Breast epithelium (tissue), 4 donors: ENCODE measurements around the gene MALRD1. TPM values are rescaled to one million over a fixed set of nuclear protein-coding genes. Genes with fewer than 3 reads are reported as not detected.

Experiments used
- DNase-seq, 2 donors: peaks; one replicate each; pipeline ENCODE4 v3.0.0-alpha.2; 2019; ENCODE audit warnings: low spot score in 2 of 2
- H3K27ac ChIP-seq, 2 donors: fragments of 200-600 bp; sonication (generic) in 1 of 2; one replicate each; pipeline ENCODE4 v1.5.1; 2016 to 2019; ENCODE audit warnings: mild to moderate bottlenecking in 1 of 2
- H3K27me3 ChIP-seq, 2 donors: fragments of 200-600 bp; sonication (generic) in 1 of 2; one replicate each; pipeline versions ENCODE4 v1.5.1 to v1.6.0; 2017 to 2019; ENCODE audit warnings: control low read depth in 1 of 2, mild to moderate bottlenecking in 1 of 2
- H3K36me3 ChIP-seq: fragments of 200-600 bp; one replicate; pipeline ENCODE4 v1.5.1; 2019
- H3K4me1 ChIP-seq, 2 donors: fragments of 200-600 bp; sonication (generic); one replicate each; pipeline ENCODE4 v1.5.1; 2016 to 2019; ENCODE audit warnings: control low read depth in 1 of 2
- H3K4me3 ChIP-seq, 3 donors: fragments of 200-600 bp; sonication (generic); 1 replicate in 2 of 3; 2 replicates in 1 of 3; pipeline ENCODE4 v1.5.1; 2016 to 2019; ENCODE audit warnings: mild to moderate bottlenecking in 3 of 3, moderate library complexity in 2 of 3
- H3K9me3 ChIP-seq, 2 donors: fragments of 200-600 bp; sonication (generic) in 1 of 2; one replicate each; pipeline ENCODE4 v1.5.1; 2016 to 2019; ENCODE audit warnings: control low read depth in 1 of 2
- POLR2A ChIP-seq: fragments of 450-650 bp; IDR thresholded peaks from one replicate; pipeline ENCODE4 v1.6.1; 2016; ENCODE audit warnings: antibody characterized with exemption, mild to moderate bottlenecking, moderate library complexity
- POLR2AphosphoS5 ChIP-seq, 3 donors: sonication (generic); formaldehyde crosslinking; IDR thresholded peaks; one replicate each; pipeline ENCODE4 v1.6.1; 2017; ENCODE audit warnings: antibody characterized with exemption in 3 of 3
- intact Hi-C: fragments of 100-400 bp; cut with DNase I; formaldehyde crosslinking; loops from one replicate; pipeline ENCODE4 v1.15.1; 2023; ENCODE audit warnings: low total_unique reads
- total RNA-seq, 3 donors: library from RNA; depleted of rRNA; stranded (reverse); fragments of >200 nt; gene quantifications; one replicate each; pipeline ENCODE4 v1.1.0, GENCODE V29; 2016
- TF ChIP-seq, protein P1 (sequence below), 3 donors: fragments of 450-650 bp; IDR thresholded peaks; one replicate each; pipeline ENCODE4 v1.5.1; 2016 to 2017; ENCODE audit warnings: antibody characterized with exemption in 3 of 3, mild to moderate bottlenecking in 3 of 3, moderate library complexity in 3 of 3

Gene MALRD1
- total RNA-seq, 3 donors from 2014 or later = 0.96 to 8.6 (median 2.6) TPM

DNA sequence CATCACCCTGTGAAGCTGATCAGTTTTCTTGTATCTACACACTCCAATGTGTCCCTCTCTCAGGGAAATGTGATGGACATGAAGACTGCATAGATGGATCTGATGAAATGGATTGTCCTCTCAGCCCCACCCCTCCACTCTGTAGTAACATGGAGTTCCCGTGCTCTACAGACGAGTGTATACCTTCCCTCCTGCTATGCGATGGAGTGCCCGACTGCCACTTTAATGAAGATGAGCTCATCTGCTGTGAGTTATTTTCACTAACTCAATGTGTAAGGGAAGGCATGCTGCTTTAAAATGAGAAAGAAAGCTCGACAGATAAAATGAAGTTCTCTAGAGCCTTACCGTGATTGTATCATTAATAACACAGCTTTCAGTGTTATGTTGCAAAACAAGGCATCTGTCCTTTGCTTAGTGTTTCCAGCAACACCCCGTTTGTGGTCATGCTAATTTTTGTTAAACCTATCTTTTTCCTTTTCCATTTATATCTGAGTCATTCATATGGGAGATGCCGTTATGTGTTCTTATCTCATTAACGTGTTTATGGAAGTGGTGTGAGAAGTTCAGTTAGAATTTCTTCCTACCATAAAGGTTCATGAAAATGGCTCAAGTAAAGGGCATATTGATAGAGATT is 546.7 kb downstream of the MALRD1 start:
- DNase-seq = no peak
- Histone ChIP-seq H3K4me1 (no peaks in the 10 kb centered on the region), H3K36me3 (no peaks in the 10 kb centered on the region), H3K9me3 (no peaks in the 10 kb centered on the region), H3K27ac (no peak overlapping the region), H3K4me3 (no peak overlapping the region), H3K27me3 (no peaks in the 10 kb centered on the region)
- intact Hi-C loops = no loop called here
- TF ChIP-seq, protein P1, sequence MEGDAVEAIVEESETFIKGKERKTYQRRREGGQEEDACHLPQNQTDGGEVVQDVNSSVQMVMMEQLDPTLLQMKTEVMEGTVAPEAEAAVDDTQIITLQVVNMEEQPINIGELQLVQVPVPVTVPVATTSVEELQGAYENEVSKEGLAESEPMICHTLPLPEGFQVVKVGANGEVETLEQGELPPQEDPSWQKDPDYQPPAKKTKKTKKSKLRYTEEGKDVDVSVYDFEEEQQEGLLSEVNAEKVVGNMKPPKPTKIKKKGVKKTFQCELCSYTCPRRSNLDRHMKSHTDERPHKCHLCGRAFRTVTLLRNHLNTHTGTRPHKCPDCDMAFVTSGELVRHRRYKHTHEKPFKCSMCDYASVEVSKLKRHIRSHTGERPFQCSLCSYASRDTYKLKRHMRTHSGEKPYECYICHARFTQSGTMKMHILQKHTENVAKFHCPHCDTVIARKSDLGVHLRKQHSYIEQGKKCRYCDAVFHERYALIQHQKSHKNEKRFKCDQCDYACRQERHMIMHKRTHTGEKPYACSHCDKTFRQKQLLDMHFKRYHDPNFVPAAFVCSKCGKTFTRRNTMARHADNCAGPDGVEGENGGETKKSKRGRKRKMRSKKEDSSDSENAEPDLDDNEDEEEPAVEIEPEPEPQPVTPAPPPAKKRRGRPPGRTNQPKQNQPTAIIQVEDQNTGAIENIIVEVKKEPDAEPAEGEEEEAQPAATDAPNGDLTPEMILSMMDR (IDR thresholded peaks at IDR 0.05) = no peak
- no peak for TF ChIP-seq POLR2A
- no peak for TF ChIP-seq POLR2AphosphoS5 (IDR thresholded peaks at IDR 0.05)

DNA sequence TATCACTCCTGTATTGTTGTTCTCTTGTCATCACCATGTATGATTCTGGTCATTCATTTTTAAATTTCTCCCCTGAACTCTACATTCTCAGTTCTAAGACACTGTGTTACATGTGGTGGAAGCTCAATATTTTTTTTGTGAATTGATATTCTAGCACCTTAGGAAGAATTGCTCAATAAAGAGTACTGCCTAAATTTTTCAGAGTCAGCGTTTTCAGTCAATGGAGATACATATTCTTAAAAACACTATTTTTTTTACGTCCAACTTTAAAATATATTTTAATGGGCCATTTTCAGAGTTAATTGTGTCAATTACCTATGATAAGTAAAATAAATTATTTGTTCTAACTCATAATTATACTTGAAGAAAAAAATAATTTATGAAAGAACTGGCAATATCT is 557.2 kb downstream of the MALRD1 start:
- no peak overlapping the region for H3K27ac ChIP-seq
- TF ChIP-seq POLR2AphosphoS5 (IDR thresholded peaks at IDR 0.05) (no peak), POLR2A (no peak)
- TF ChIP-seq, protein P1 (IDR thresholded peaks at IDR 0.05) = no peak
- H3K27me3 ChIP-seq = no peaks in the 10 kb centered on the region
- intact Hi-C loops = no loop called here
- no peaks in the 10 kb centered on the region for H3K9me3 ChIP-seq
- H3K4me1 ChIP-seq = no peaks in the 10 kb centered on the region
- DNase-seq = no peak
- no peaks in the 10 kb centered on the region for H3K36me3 ChIP-seq
- no peak overlapping the region for H3K4me3 ChIP-seq

DNA sequence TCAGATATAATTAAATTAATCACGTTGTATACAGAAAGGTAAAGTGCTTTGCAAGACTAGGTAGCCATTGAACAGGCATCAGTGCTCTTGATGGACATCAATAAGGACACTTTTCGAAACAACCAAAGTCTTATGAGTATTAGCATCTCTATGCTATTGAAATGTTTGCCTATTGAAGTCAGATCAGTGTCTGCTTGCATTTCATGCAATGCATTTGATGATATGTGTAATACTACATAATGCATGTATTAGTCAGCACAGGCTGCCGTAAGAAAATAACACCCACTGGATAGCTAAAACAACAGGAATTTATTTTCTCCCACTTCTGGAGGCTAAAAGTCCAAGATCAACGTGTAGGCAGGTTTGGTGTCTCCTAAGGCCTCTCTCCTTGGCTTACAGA is 558.4 kb downstream of the MALRD1 start:
- no peaks in the 10 kb centered on the region for H3K27me3 ChIP-seq
- H3K36me3 ChIP-seq = no peaks in the 10 kb centered on the region
- H3K4me3 ChIP-seq = no peak overlapping the region
- H3K9me3 ChIP-seq = no peaks in the 10 kb centered on the region
- TF ChIP-seq, protein P1 (IDR thresholded peaks at IDR 0.05) = no peak
- TF ChIP-seq POLR2A (no peak), POLR2AphosphoS5 (IDR thresholded peaks at IDR 0.05) (no peak)
- DNase-seq = no peak
- no peaks in the 10 kb centered on the region for H3K4me1 ChIP-seq
- intact Hi-C loops = no loop called here
- no peak overlapping the region for H3K27ac ChIP-seq

DNA sequence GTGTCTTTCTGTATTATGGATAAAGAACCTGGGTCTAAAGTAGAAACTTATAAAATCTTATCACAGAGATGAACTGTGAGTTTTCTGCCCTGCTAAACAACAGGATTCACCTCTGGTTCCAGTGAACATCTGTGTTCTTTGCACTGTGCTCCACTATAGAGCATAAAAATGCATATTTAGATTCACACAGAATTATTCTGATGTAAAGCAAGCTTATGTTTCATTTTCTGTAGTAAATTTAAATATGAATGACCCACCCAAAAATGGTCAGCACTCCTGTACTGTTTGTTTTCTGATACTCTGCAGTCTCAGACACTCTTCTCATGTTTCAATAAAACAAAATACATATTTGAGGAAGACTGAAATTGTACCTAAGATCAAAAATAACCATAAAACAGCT is 563.2 kb downstream of the MALRD1 start:
- intact Hi-C loops = no loop called here
- no peaks in the 10 kb centered on the region for H3K4me1 ChIP-seq

DNA sequence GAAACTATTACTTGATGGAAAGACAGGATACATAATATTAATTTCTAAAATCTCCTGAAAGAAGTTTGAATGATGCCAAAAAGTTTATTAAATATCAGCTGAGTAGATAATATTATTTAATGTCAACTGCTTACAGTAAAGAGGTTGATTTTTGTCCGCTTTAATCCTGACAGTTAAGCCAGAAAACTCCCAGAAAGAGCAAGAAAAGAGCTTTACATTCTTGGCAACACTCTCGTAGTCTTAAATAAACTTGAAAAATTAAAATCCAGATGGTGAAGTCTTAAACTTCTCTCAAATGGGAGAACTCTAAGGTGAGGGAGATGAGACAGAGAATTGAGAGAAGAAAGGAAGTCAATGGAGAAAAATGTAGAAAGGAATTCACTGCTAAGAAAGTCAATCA is 568.4 kb downstream of the MALRD1 start:
- TF ChIP-seq POLR2AphosphoS5 (IDR thresholded peaks at IDR 0.05) (no peak), POLR2A (no peak)
- TF ChIP-seq, protein P1 (IDR thresholded peaks at IDR 0.05) = no peak

More for the DNA sequence above, 563.2 kb downstream of the MALRD1 start:
- no peak for DNase-seq
- Histone ChIP-seq H3K4me3 (no peak overlapping the region), H3K36me3 (no peaks in the 10 kb centered on the region), H3K9me3 (no peaks in the 10 kb centered on the region), H3K27ac (no peak overlapping the region), H3K27me3 (no peaks in the 10 kb centered on the region)
- TF ChIP-seq POLR2AphosphoS5 (IDR thresholded peaks at IDR 0.05) (no peak), POLR2A (no peak)
- TF ChIP-seq, protein P1 (IDR thresholded peaks at IDR 0.05) = no peak

More for the DNA sequence above, 568.4 kb downstream of the MALRD1 start:
- Histone ChIP-seq H3K4me3 (no peak overlapping the region), H3K36me3 (no peaks in the 10 kb centered on the region), H3K27ac (no peak overlapping the region), H3K9me3 (no peaks in the 10 kb centered on the region), H3K27me3 (no peaks in the 10 kb centered on the region), H3K4me1 (no peaks in the 10 kb centered on the region)
- intact Hi-C loops = no loop called here
- no peak for DNase-seq
